ENCODE results near the gene REEP1. TPM values are rescaled to one million over a fixed set of nuclear protein-coding genes. Genes with fewer than 3 reads are reported as not detected.

Gene REEP1
- total RNA-seq, 1 donor = 0.36 TPM

GRCh38 chr2:86175828-86176227 lies 161.6 kb downstream of the REEP1 start:
- Histone ChIP-seq H3K79me2 (ENCODE audit: insufficient read depth, low read length) (peaks cover 36% of the 10 kb centered on the region), H3K36me3 (ENCODE audit: insufficient read depth, low read length) (peaks cover 32% of the 10 kb centered on the region), H3K27ac (ENCODE audit: low read depth, low read length) (no peak overlapping the region), H3K27me3 (ENCODE audit: insufficient read depth, low read length) (no peaks in the 10 kb centered on the region), H3K4me3 (ENCODE audit: insufficient read depth, low read length) (no peak overlapping the region), H3K4me1 (ENCODE audit: insufficient read depth, low read length) (peaks cover 4% of the 10 kb centered on the region), H3K9me3 (ENCODE audit: low read depth, low read length) (no peaks in the 10 kb centered on the region), H3K4me2 (ENCODE audit: insufficient read depth, low read length) (no peak overlapping the region), H2AFZ (ENCODE audit: low read length) (no peak overlapping the region), H4K20me1 (ENCODE audit: insufficient read depth, low read length) (peaks cover 5% of the 10 kb centered on the region)
- TF ChIP-seq CTCF (IDR thresholded peaks at IDR 0.05; ENCODE audit: extremely low read depth, low read depth, low read length) = no peak
- DNase-seq (ENCODE audit: insufficient read length, low spot score, missing footprints) = no peak

- H3K79me2 ChIP-seq (ENCODE audit: insufficient read depth, low read length) = peaks cover 31% of the 10 kb centered on the region
- DNase-seq (ENCODE audit: insufficient read length, low spot score, missing footprints) = no peak
- H4K20me1 ChIP-seq (ENCODE audit: insufficient read depth, low read length) = peaks cover 4% of the 10 kb centered on the region
- peaks cover 37% of the 10 kb centered on the region for H3K36me3 ChIP-seq (ENCODE audit: insufficient read depth, low read length)
- H3K9me3 ChIP-seq (ENCODE audit: low read depth, low read length) = no peaks in the 10 kb centered on the region
- H3K4me3 ChIP-seq (ENCODE audit: insufficient read depth, low read length) = no peak overlapping the region
- no peak overlapping the region for H3K4me2 ChIP-seq (ENCODE audit: insufficient read depth, low read length)
- H3K4me1 ChIP-seq (ENCODE audit: insufficient read depth, low read length) = peaks cover 4% of the 10 kb centered on the region
- no peak overlapping the region for H2AFZ ChIP-seq (ENCODE audit: low read length)
- H3K27me3 ChIP-seq (ENCODE audit: insufficient read depth, low read length) = no peaks in the 10 kb centered on the region
- H3K27ac ChIP-seq (ENCODE audit: low read depth, low read length) = no peak overlapping the region
- no peak for TF ChIP-seq CTCF (IDR thresholded peaks at IDR 0.05; ENCODE audit: extremely low read depth, low read depth, low read length)
Measured at GRCh38 chr2:86174445-86174844, 163.0 kb downstream of the REEP1 start.

- DNase-seq (ENCODE audit: insufficient read length, low spot score, missing footprints) = no peak
- H3K79me2 ChIP-seq (ENCODE audit: insufficient read depth, low read length) = peaks cover 24% of the 10 kb centered on the region
Measured at GRCh38 chr2:86172610-86173009, 164.8 kb downstream of the REEP1 start.

GRCh38 chr2:86171295-86171694 lies 166.1 kb downstream of the REEP1 start:
- no peak overlapping the region for H3K4me2 ChIP-seq (ENCODE audit: insufficient read depth, low read length)
- no peaks in the 10 kb centered on the region for H3K27me3 ChIP-seq (ENCODE audit: insufficient read depth, low read length)
- H3K36me3 ChIP-seq (ENCODE audit: insufficient read depth, low read length) = peaks cover 43% of the 10 kb centered on the region

More at GRCh38 chr2:86172610-86173009, 164.8 kb downstream of the REEP1 start:
- Histone ChIP-seq H3K9me3 (ENCODE audit: low read depth, low read length) (no peaks in the 10 kb centered on the region), H3K27ac (ENCODE audit: low read depth, low read length) (no peak overlapping the region), H3K4me1 (ENCODE audit: insufficient read depth, low read length) (peaks cover 4% of the 10 kb centered on the region), H2AFZ (ENCODE audit: low read length) (no peak overlapping the region), H4K20me1 (ENCODE audit: insufficient read depth, low read length) (peaks cover 4% of the 10 kb centered on the region), H3K27me3 (ENCODE audit: insufficient read depth, low read length) (no peaks in the 10 kb centered on the region), H3K36me3 (ENCODE audit: insufficient read depth, low read length) (peaks cover 39% of the 10 kb centered on the region), H3K4me3 (ENCODE audit: insufficient read depth, low read length) (no peak overlapping the region), H3K4me2 (ENCODE audit: insufficient read depth, low read length) (no peak overlapping the region)
- TF ChIP-seq CTCF (IDR thresholded peaks at IDR 0.05; ENCODE audit: extremely low read depth, low read depth, low read length) = no peak

More at GRCh38 chr2:86171295-86171694, 166.1 kb downstream of the REEP1 start:
- Histone ChIP-seq H4K20me1 (ENCODE audit: insufficient read depth, low read length) (no peaks in the 10 kb centered on the region), H3K27ac (ENCODE audit: low read depth, low read length) (no peak overlapping the region), H2AFZ (ENCODE audit: low read length) (no peak overlapping the region), H3K9me3 (ENCODE audit: low read depth, low read length) (no peaks in the 10 kb centered on the region), H3K4me3 (ENCODE audit: insufficient read depth, low read length) (no peak overlapping the region), H3K4me1 (ENCODE audit: insufficient read depth, low read length) (no peaks in the 10 kb centered on the region), H3K79me2 (ENCODE audit: insufficient read depth, low read length) (peaks cover 16% of the 10 kb centered on the region)
- no peak for DNase-seq (ENCODE audit: insufficient read length, low spot score, missing footprints)
- TF ChIP-seq CTCF (IDR thresholded peaks at IDR 0.05; ENCODE audit: extremely low read depth, low read depth, low read length) = no peak

Measured in osteoblast (primary cell).